ENCODE results near the gene SEMA5A.

Gene SEMA5A

GRCh38 chr5:9313751-9314150 lies 232.1 kb downstream of the SEMA5A start:
- Histone ChIP-seq H2AFZ (no peak overlapping the region), H3K27me3 (ENCODE audit: control insufficient read depth, insufficient read depth, low read length) (no peaks in the 10 kb centered on the region), H3K9me3 (ENCODE audit: control insufficient read depth, low read length) (no peaks in the 10 kb centered on the region), H3K9ac (no peak overlapping the region), H3K36me3 (ENCODE audit: control insufficient read depth, insufficient read depth, low read length) (no peaks in the 10 kb centered on the region), H3K4me1 (no peaks in the 10 kb centered on the region), H3K79me2 (no peaks in the 10 kb centered on the region), H3K4me2 (ENCODE audit: low read length) (no peak overlapping the region), H3K4me3 (ENCODE audit: low read depth, low read length) (no peak overlapping the region), H3K27ac (no peak overlapping the region)
- TF ChIP-seq, protein P1, sequence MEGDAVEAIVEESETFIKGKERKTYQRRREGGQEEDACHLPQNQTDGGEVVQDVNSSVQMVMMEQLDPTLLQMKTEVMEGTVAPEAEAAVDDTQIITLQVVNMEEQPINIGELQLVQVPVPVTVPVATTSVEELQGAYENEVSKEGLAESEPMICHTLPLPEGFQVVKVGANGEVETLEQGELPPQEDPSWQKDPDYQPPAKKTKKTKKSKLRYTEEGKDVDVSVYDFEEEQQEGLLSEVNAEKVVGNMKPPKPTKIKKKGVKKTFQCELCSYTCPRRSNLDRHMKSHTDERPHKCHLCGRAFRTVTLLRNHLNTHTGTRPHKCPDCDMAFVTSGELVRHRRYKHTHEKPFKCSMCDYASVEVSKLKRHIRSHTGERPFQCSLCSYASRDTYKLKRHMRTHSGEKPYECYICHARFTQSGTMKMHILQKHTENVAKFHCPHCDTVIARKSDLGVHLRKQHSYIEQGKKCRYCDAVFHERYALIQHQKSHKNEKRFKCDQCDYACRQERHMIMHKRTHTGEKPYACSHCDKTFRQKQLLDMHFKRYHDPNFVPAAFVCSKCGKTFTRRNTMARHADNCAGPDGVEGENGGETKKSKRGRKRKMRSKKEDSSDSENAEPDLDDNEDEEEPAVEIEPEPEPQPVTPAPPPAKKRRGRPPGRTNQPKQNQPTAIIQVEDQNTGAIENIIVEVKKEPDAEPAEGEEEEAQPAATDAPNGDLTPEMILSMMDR (IDR thresholded peaks at IDR 0.05): no peak

DNA sequence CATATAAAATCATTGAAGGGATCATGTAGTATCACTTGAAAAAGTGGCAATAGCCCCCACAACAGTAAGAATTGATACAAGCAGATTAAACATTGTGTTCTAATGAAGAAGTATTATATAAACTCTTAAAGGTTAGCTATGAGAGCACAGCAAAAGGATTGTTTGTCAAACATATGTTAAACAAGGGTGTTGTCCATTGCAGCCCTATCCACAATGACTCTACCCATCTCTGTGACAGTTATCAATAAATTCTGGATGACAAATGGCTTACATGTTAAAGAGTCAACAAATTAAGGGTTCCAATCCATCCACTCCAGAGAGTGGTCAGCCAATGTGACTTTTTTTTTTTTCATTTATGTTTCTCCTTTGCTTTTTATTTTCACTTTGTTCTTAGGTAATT lies 238.7 kb downstream of the SEMA5A start:
- no peaks in the 10 kb centered on the region for H3K79me2 ChIP-seq
- no peak overlapping the region for H3K27ac ChIP-seq
- TF ChIP-seq, protein P1 (IDR thresholded peaks at IDR 0.05): no peak
- no peak overlapping the region for H2AFZ ChIP-seq
- no peaks in the 10 kb centered on the region for H3K9me3 ChIP-seq (ENCODE audit: control insufficient read depth, low read length)
- no peaks in the 10 kb centered on the region for H3K27me3 ChIP-seq (ENCODE audit: control insufficient read depth, insufficient read depth, low read length)
- H3K4me1 ChIP-seq: no peaks in the 10 kb centered on the region
- no peak overlapping the region for H3K9ac ChIP-seq
- H3K4me2 ChIP-seq (ENCODE audit: low read length): no peak overlapping the region
- H3K36me3 ChIP-seq (ENCODE audit: control insufficient read depth, insufficient read depth, low read length): no peaks in the 10 kb centered on the region
- H3K4me3 ChIP-seq (ENCODE audit: low read depth, low read length): no peak overlapping the region

DNA sequence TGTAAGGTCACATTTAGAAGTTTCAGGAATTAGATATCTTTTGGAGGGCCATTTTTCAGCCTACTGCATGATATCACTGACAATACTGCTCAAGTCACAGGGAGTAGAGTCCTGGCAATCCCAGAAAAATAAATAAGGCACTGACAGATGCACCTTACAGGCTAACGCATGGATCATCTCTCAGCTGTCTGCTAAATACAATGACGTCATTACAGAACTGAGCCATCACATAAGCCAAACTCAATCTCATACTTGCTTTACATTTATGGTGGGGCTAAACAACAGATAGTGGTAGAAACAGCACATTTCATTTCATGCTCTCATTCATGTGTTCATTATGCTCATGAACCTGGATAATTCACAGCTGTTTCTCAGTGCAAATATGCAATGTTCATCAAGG lies 243.7 kb downstream of the SEMA5A start:
- H3K9me3 ChIP-seq (ENCODE audit: control insufficient read depth, low read length): no peaks in the 10 kb centered on the region
- H3K4me1 ChIP-seq: no peaks in the 10 kb centered on the region
- no peak overlapping the region for H3K4me3 ChIP-seq (ENCODE audit: low read depth, low read length)
- H3K4me2 ChIP-seq (ENCODE audit: low read length): no peak overlapping the region
- H3K36me3 ChIP-seq (ENCODE audit: control insufficient read depth, insufficient read depth, low read length): no peaks in the 10 kb centered on the region
- no peak overlapping the region for H3K9ac ChIP-seq
- H3K27me3 ChIP-seq (ENCODE audit: control insufficient read depth, insufficient read depth, low read length): no peaks in the 10 kb centered on the region
- H3K79me2 ChIP-seq: no peaks in the 10 kb centered on the region
- H2AFZ ChIP-seq: no peak overlapping the region
- TF ChIP-seq, protein P1 (IDR thresholded peaks at IDR 0.05): no peak
- no peak overlapping the region for H3K27ac ChIP-seq

- H3K4me3 ChIP-seq (ENCODE audit: low read depth, low read length): no peak overlapping the region
- H3K36me3 ChIP-seq (ENCODE audit: control insufficient read depth, insufficient read depth, low read length): no peaks in the 10 kb centered on the region
- no peaks in the 10 kb centered on the region for H3K27me3 ChIP-seq (ENCODE audit: control insufficient read depth, insufficient read depth, low read length)
- H3K9ac ChIP-seq: no peak overlapping the region
- no peaks in the 10 kb centered on the region for H3K9me3 ChIP-seq (ENCODE audit: control insufficient read depth, low read length)
- H3K27ac ChIP-seq: no peak overlapping the region
- H3K4me1 ChIP-seq: no peaks in the 10 kb centered on the region
- H2AFZ ChIP-seq: no peak overlapping the region
- TF ChIP-seq, protein P1 (IDR thresholded peaks at IDR 0.05): no peak
- no peak overlapping the region for H3K4me2 ChIP-seq (ENCODE audit: low read length)
- H3K79me2 ChIP-seq: no peaks in the 10 kb centered on the region
Observed at GRCh38 chr5:9301200-9301599, 244.7 kb downstream of the SEMA5A start.

- Histone ChIP-seq H3K9me3 (ENCODE audit: control insufficient read depth, low read length) (no peaks in the 10 kb centered on the region), H3K36me3 (ENCODE audit: control insufficient read depth, insufficient read depth, low read length) (no peaks in the 10 kb centered on the region), H3K27ac (no peak overlapping the region), H3K27me3 (ENCODE audit: control insufficient read depth, insufficient read depth, low read length) (no peaks in the 10 kb centered on the region), H3K4me3 (ENCODE audit: low read depth, low read length) (no peak overlapping the region), H3K4me1 (no peaks in the 10 kb centered on the region), H2AFZ (no peak overlapping the region), H3K79me2 (no peaks in the 10 kb centered on the region), H3K9ac (no peak overlapping the region), H3K4me2 (ENCODE audit: low read length) (no peak overlapping the region)
- TF ChIP-seq, protein P1 (IDR thresholded peaks at IDR 0.05): no peak
Observed at GRCh38 chr5:9297134-9297533, 248.7 kb downstream of the SEMA5A start.
